ENCODE results near the gene GTF3C5.
"Not testable (repeated sequence)": the region's sequence is repeated elsewhere in the genome, so short reads cannot be mapped to it uniquely, and the experiment has no call there.

The GTF3C5 gene

GRCh38 chr9:133094351-133094750, 63.6 kb downstream of the GTF3C5 start:
- not testable (repeated sequence) for DNase-seq

DNA sequence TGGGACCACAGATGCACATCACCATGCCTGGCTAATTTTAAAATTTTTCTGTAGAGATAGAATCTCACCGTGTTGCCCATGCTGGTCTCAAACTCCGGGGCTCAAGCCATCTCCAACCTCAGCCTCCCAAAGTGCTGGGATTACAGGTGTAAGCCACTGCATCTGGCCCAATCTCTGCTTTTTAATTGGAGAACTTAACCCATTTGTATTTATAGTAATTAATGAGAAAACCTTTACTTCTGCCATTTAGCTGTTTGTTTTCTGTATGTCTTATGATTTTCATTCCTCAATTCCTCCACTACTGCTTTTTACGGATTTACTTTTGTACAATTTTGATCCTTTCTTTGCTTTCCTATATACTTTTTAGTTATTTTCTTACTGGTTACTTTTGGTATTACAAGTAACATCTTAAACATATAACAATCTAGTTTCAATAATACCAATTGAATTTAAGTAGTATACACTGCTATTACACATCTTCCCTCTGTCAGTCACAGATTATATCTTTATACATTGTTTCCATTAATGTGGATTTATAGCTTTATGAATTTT, 64.1 kb downstream of the GTF3C5 start:
- DNase-seq = no peak

GRCh38 chr9:133098104-133098754, 67.4 kb downstream of the GTF3C5 start:
- no peak for DNase-seq

DNA sequence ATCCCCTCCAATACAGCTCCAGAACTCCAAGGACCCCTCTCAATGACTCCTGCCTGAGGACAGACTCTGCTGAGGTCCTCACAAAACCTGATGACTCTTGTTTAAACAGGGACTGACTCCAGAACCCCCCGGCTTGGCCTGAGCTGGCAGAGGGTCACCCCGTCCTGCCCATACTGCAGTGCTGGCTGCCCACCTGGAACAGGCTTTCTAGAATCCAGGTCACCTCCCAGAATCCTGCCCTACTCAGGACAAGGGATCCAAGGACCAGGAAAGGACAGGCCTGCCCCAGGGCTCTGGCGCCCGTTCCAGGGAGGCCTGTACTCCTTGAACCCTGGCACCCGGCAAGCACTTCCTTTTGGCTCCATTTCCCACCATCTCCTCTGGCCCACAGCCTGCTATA, 68.1 kb downstream of the GTF3C5 start:
- DNase-seq = no peak

GRCh38 chr9:133099726-133100505, 69.1 kb downstream of the GTF3C5 start:
- no peak for DNase-seq

DNA sequence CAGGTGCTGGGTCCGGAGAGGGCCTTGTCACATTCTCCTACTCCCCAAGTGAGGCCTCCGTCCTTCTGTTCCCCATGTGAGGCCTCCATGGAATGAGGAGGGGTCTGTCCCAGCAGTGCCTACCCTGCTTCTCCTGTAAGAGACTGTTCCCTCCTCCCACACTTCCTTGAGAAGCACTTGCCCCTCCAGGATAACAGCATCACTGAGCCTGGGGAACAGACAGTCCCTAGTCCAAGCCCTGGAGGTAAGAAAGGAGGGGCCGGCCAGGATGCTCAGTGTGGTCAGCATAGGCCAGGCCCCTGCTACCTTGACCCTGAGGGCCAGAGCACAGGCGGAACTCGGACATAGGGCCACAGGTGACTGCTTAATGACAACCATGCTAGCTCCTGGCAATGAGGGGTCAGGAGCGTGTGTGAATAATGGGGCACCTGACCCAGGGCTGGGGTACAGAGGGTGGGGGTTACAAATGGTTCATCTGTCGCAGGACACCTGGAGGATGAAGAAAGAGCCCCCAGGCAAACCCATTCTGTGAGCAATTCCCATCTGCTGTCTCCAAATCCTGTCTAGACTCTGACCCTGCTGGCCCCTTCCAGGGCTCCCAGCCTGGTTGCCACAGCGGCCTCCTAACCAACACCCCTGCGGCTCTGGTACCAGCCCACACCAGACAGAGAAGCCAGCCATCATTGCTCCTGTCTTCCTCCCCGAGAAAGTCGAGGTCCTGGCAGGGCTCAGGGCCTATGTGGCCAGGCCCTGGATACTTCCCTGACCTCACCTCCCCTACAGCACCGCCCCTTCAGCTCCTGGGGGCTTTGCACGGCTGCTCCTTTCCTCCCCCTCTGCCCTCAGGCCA, 69.9 kb downstream of the GTF3C5 start:
- no peak for DNase-seq

GRCh38 chr9:133101356-133102189, 70.8 kb downstream of the GTF3C5 start:
- no peak for DNase-seq

GRCh38 chr9:133102190-133103021, 71.6 kb downstream of the GTF3C5 start:
- no peak for DNase-seq

DNA sequence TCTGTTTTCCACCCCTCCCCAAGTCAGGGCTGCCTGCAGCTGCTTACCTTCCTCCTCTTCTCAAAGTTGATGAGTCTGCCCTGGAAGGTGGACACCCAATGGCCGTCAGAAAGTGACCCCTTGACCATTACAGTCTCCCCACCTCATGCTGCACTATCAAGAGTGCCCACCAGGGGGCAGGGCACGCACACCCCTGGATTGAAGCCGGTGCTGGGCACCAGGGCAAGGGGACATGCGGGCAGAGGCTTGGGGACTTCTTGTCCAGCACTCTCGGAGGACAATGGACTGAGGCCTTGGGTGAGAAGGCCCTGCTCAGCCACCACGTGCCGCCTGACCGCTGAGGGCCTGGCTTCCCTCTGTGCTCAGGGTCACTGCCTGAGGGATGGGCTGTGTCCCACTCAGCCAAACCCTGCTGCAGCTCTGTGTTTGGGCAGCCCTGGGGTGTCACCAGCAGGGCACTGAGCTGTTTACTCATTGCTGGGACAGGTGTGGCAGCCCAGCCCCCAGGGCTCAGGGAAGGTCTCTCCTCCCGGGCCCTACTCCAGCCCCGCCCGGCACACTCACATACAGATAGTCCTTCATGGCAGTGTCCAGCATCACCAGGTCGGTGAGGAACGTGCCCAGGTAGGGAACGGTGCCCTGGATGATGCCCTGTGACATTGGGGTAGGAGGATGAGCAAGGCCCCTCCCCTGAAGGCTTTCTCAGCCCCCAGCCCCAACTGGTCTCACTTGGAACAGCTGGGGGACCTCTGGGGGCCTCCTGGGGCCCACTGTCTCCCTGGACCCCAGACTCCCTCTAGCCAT, 72.6 kb downstream of the GTF3C5 start:
- peak; percentile 27 to 38 for DNase-seq

DNA sequence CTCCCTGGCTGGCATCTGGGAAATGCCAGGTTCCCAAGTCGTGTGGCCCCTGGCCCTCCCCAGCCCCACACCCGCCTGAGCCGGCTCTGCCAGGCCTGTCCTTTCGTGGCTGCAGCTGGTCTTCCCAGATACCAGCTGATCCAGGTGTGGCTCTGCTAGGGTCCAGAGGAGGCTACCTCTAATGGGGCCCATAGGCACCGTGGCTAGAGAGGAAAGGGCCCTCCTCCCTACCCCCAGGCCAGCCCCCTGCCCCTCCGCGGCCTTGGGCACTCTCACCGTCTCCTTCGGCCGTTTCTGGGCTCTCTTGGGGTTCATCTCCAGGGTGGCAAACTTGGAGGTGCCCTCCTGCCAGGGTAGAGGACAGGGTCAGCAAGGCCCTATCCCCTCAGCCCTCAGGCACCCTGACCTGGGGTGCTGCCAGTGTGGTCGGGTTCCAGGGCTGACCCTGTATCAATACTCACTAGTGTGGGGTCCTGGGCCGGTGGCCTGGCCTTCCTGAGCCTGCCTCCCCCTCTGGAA, 73.2 kb downstream of the GTF3C5 start:
- DNase-seq = no peak

DNA sequence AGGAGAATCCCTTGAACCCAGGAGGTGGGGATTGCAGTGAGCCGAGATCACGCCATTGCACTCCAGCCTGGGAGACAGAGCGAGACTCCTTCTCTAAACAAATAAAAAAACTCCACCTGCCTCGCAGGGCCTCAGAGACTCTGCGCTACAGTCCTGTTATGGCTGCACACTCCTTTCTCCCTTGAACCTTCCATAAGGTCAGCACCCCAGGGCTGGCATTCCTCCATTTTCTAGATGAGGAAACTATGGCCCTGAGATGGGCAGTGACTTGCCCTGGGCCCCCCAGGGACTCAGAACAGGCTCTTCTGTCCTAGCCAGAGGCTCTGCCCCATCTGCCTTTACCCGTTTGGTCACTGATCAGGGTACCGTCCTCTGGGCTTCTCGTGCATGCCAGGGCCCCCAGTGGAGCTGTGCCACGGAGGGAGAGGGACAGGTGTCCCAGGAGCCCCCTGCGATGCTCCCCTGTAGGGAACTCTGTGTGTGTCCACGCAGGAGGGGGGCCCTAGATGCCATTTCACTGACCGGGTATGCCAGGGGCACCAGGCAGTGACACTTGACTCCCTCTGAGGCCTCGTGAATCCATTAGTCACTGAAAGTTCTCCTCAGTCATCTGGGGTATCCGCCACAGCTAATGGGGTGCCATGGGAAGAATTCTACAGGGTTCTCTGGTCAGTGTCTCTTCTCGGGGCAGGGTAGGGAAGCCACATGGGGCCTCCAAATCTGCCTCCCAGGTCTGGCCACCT, 74.1 kb downstream of the GTF3C5 start:
- DNase-seq = no peak

DNA sequence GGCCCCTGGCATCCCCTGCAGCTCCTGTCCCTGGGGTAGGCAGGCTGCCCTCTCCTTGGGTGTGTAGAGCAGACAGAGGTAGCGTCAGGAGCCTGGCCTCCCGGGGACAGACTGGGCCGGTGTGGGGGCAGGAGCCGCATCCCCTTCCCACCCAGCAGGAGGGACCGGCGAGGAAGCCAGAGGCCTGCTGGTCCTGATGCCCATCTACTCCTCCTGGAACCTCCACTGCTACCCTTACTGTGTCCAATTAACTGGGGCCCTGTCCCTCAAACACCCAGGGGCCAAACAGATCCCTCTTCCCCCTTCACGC, 74.6 kb downstream of the GTF3C5 start:
- DNase-seq = no peak

- no peak for DNase-seq
Observed at GRCh38 chr9:133106511-133107244, 75.9 kb downstream of the GTF3C5 start.

DNA sequence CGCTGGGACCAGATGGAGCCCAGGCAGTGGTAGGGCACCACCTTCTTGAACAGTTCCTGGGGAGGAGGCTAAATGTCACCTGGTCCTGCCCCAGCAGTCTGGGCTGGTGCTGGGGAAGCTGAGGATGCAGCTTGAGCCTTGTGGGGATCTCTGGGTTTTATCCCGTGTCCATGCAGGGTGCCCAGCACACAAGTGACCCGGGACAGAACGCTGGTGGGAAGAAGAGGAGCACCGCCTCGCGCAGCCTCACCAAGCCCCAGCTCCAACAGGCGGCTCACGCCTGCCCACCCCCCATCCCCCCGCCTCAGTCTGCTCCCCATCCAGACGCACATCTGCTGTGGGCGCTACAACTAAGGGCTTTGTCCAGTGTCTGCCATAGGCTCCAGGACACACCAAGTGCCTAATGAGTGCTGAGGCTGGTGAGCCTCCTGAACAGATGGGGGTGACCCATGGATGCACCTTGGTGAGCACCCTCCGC, 76.5 kb downstream of the GTF3C5 start:
- no peak for DNase-seq
